Parathyroid adenoma (tissue), 2 donors: ENCODE measurements around the gene IL7R.

ENCODE experiments used
- H2AFZ ChIP-seq: fragments of 300-600 bp; sonication (generic); one replicate; pipeline ENCODE4 v1.7.0; 2017; ENCODE audit warnings: antibody characterized with exemption, mild to moderate bottlenecking
- H3K27ac ChIP-seq: fragments of 300-600 bp; sonication (generic); one replicate; pipeline ENCODE4 v1.7.0; 2017
- H3K27me3 ChIP-seq: fragments of 300-600 bp; sonication (generic); one replicate; pipeline ENCODE4 v1.7.0; 2017; ENCODE audit warnings: low read length; ENCODE audit not compliant: control insufficient read depth, insufficient read depth
- H3K36me3 ChIP-seq: fragments of 300-600 bp; sonication (generic); one replicate; pipeline ENCODE4 v1.7.0; 2017; ENCODE audit warnings: low read length; ENCODE audit not compliant: control insufficient read depth, insufficient read depth
- H3K4me1 ChIP-seq: fragments of 300-600 bp; sonication (generic); one replicate; pipeline ENCODE4 v1.7.0; 2017; ENCODE audit warnings: control low read depth
- H3K4me2 ChIP-seq: fragments of 300-600 bp; sonication (generic); one replicate; pipeline ENCODE4 v1.7.0; 2017; ENCODE audit warnings: low read length
- H3K4me3 ChIP-seq: fragments of 300-600 bp; sonication (generic); one replicate; pipeline ENCODE4 v1.7.0; 2017; ENCODE audit warnings: low read depth, low read length
- H3K79me2 ChIP-seq: fragments of 300-600 bp; sonication (generic); one replicate; pipeline ENCODE4 v1.7.0; 2017; ENCODE audit warnings: control low read depth
- H3K9ac ChIP-seq: fragments of 300-600 bp; sonication (generic); one replicate; pipeline ENCODE4 v1.7.0; 2017; ENCODE audit warnings: mild to moderate bottlenecking
- H3K9me3 ChIP-seq: fragments of 300-600 bp; sonication (generic); one replicate; pipeline ENCODE4 v1.7.0; 2017; ENCODE audit warnings: low read length; ENCODE audit not compliant: control insufficient read depth
- TF ChIP-seq, protein P1 (sequence below): fragments of 300-600 bp; sonication (generic); IDR thresholded peaks from one replicate; pipeline ENCODE4 v1.7.0; 2017; ENCODE audit warnings: antibody characterized with exemption, mild to moderate bottlenecking
- donor health status: primary hyperparathyroidism.

Gene IL7R

DNA sequence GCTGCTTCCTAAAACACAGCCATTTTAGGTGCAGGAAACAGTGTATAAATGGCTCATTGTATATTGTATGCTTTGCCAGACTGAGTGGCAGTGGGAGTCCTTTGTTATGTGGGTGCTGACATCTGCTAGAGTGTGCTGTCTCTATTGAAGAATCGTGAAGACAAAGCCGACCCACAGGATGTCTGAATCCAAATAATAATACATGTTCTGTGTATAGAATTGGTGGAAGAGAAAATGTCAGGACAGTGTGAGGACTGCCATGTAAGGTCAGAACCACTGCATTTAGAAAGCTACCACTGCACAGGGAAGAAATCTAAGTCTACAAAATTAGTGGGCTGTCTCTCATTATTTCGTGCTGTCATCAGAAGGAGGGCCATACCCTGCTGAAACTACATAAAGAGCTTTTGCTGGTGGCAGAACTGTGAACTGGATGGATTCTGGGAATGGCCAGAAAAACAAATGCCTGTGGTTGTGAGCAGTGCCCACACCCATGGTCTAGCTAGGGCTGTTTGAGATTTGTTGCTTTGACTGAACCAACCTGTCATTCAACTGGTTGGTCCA, 2.5 kb downstream of the IL7R start:
- TF ChIP-seq, protein P1, sequence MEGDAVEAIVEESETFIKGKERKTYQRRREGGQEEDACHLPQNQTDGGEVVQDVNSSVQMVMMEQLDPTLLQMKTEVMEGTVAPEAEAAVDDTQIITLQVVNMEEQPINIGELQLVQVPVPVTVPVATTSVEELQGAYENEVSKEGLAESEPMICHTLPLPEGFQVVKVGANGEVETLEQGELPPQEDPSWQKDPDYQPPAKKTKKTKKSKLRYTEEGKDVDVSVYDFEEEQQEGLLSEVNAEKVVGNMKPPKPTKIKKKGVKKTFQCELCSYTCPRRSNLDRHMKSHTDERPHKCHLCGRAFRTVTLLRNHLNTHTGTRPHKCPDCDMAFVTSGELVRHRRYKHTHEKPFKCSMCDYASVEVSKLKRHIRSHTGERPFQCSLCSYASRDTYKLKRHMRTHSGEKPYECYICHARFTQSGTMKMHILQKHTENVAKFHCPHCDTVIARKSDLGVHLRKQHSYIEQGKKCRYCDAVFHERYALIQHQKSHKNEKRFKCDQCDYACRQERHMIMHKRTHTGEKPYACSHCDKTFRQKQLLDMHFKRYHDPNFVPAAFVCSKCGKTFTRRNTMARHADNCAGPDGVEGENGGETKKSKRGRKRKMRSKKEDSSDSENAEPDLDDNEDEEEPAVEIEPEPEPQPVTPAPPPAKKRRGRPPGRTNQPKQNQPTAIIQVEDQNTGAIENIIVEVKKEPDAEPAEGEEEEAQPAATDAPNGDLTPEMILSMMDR: no peak
- Histone ChIP-seq H3K9me3 (no peaks in the 10 kb centered on the region), H3K4me1 (peaks cover 8% of the 10 kb centered on the region), H3K79me2 (no peaks in the 10 kb centered on the region), H3K27me3 (no peaks in the 10 kb centered on the region), H2AFZ (no peak overlapping the region), H3K27ac (no peak overlapping the region), H3K4me3 (no peak overlapping the region), H3K36me3 (no peaks in the 10 kb centered on the region), H3K9ac (no peak overlapping the region), H3K4me2 (no peak overlapping the region)

DNA sequence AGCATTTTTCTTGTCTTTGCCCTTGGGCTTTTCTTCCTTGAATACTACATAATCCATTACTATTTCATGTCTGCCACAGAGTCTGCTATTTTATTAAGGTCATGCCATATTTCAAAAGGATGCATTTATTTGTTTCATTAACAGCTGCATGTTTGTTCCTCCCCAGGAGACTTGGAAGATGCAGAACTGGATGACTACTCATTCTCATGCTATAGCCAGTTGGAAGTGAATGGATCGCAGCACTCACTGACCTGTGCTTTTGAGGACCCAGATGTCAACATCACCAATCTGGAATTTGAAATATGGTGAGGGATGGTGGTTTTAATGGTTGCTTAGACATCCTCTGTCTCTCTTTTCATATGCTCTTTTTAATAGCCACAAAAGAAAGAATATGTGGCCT, 4.0 kb downstream of the IL7R start:
- Histone ChIP-seq H3K27me3 (no peaks in the 10 kb centered on the region), H3K27ac (no peak overlapping the region), H3K4me2 (no peak overlapping the region), H3K79me2 (no peaks in the 10 kb centered on the region), H3K4me1 (no peaks in the 10 kb centered on the region), H3K36me3 (no peaks in the 10 kb centered on the region), H3K4me3 (no peak overlapping the region), H3K9ac (no peak overlapping the region), H2AFZ (no peak overlapping the region), H3K9me3 (no peaks in the 10 kb centered on the region)
- TF ChIP-seq, protein P1: no peak

DNA sequence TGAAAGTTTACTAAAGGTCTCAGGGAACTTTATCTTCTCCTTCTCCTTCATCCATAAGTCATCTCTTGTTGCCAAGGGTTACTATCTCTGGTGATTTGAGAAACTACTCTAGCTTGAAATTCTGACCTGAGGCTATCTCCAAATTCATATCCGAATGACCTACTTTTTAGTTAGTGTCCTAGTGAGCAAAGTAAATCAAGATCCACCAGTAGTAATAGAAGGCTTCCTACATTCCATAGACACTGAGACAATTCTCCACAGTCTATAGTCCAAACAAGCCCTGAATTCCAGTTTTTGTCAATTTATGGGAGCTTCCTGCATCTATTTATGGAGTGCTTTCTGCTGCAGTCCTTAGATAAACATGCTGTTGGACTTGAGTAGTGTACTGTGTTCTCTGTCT, 5.0 kb downstream of the IL7R start:
- Histone ChIP-seq H3K79me2 (no peaks in the 10 kb centered on the region), H3K36me3 (no peaks in the 10 kb centered on the region), H3K4me1 (no peaks in the 10 kb centered on the region), H3K4me3 (no peak overlapping the region), H3K9ac (no peak overlapping the region), H3K27me3 (no peaks in the 10 kb centered on the region), H2AFZ (no peak overlapping the region), H3K4me2 (no peak overlapping the region), H3K9me3 (no peaks in the 10 kb centered on the region), H3K27ac (no peak overlapping the region)
- TF ChIP-seq, protein P1: no peak

DNA sequence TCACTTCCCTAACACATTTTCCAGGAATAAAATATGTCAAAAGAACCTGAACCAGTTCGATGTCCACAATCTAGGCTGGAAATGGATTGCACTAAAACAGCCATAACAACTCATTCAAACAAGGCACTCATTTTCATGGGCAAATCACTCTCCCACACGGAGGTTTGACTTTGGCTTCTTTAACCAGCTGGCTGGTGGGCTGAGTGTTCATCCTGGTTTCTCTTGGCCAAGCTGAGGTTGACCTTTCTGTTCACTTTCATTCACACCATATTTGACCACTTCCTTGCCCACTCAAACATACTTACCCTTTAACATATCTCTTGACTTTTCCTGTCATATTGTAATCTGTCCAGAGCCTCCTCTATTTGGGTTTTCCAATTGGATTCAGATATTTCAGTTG, 5.4 kb downstream of the IL7R start:
- H3K27ac ChIP-seq: no peak overlapping the region
- no peaks in the 10 kb centered on the region for H3K79me2 ChIP-seq
- H3K4me2 ChIP-seq: no peak overlapping the region
- no peak overlapping the region for H3K9ac ChIP-seq
- H3K4me1 ChIP-seq: no peaks in the 10 kb centered on the region
- no peaks in the 10 kb centered on the region for H3K9me3 ChIP-seq
- no peaks in the 10 kb centered on the region for H3K36me3 ChIP-seq
- TF ChIP-seq, protein P1: no peak
- H3K27me3 ChIP-seq: no peaks in the 10 kb centered on the region
- H3K4me3 ChIP-seq: no peak overlapping the region
- no peak overlapping the region for H2AFZ ChIP-seq

DNA sequence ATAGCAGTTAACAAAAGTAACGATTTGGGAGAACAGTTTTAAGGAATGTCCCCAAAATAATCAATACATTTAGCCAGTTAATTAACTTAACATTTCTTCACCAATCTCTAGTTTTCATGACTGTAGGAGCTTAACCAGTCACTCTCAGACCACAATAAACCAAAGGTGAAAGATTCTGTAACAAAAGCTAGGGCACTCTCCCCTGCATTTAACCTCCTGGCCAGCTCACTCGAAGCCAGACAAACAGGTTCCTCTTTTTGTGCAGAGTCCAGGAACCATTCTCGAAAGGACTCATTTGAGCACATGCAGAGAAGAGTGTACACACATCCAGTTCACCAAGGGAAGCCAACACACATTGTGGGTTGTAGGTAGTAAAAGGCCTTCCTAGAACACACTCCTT, 6.5 kb downstream of the IL7R start:
- Histone ChIP-seq H3K36me3 (no peaks in the 10 kb centered on the region), H3K9ac (no peak overlapping the region), H3K79me2 (no peaks in the 10 kb centered on the region), H2AFZ (no peak overlapping the region), H3K9me3 (no peaks in the 10 kb centered on the region), H3K27ac (no peak overlapping the region), H3K4me1 (no peaks in the 10 kb centered on the region), H3K4me2 (no peak overlapping the region), H3K4me3 (no peak overlapping the region), H3K27me3 (no peaks in the 10 kb centered on the region)
- TF ChIP-seq, protein P1: no peak
